ENCODE results near the gene ATAD3C. TPM values are rescaled to one million over a fixed set of nuclear protein-coding genes. Genes with fewer than 3 reads are reported as not detected.
"Not testable (repeated sequence)": the region's sequence is repeated elsewhere in the genome, so short reads cannot be mapped to it uniquely, and the experiment has no call there.

Gene ATAD3C
- total RNA-seq, 1 donor from 2014 or later, result 10.2 TPM

DNA sequence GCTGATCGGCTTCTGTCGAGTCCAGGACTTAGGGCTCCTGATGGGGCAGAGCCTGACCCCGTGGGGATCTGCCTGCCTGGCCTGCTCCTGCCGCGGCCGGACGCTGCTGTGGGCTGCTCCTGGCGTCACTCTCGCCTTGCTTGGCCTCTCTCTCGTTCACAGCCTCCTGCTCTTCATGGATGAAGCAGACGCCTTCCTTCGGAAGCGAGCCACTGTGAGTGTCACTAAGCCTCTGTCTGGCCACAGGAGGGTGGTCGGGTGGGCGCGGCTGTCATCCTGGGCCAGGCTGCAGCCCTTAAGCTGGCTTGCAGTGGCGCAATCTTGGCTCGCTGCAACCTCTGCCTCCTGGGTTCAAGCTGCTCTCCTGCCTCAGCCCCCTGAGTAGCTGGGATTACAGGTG is 38.2 kb downstream of the ATAD3C start:
- peaks cover 6% of the 10 kb centered on the region for H3K36me3 Mint-ChIP-seq (ENCODE audit: unreplicated experiment)
- no peak overlapping the region for H3K27ac Mint-ChIP-seq (ENCODE audit: unreplicated experiment)
- DNase-seq, result no peak
- TF ChIP-seq, protein P1, sequence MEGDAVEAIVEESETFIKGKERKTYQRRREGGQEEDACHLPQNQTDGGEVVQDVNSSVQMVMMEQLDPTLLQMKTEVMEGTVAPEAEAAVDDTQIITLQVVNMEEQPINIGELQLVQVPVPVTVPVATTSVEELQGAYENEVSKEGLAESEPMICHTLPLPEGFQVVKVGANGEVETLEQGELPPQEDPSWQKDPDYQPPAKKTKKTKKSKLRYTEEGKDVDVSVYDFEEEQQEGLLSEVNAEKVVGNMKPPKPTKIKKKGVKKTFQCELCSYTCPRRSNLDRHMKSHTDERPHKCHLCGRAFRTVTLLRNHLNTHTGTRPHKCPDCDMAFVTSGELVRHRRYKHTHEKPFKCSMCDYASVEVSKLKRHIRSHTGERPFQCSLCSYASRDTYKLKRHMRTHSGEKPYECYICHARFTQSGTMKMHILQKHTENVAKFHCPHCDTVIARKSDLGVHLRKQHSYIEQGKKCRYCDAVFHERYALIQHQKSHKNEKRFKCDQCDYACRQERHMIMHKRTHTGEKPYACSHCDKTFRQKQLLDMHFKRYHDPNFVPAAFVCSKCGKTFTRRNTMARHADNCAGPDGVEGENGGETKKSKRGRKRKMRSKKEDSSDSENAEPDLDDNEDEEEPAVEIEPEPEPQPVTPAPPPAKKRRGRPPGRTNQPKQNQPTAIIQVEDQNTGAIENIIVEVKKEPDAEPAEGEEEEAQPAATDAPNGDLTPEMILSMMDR (IDR thresholded peaks at IDR 0.05; ENCODE audit: partially characterized antibody, unreplicated experiment), result no peak
- no peaks in the 10 kb centered on the region for H3K4me1 Mint-ChIP-seq (ENCODE audit: low read depth, unreplicated experiment)
- H3K4me3 Mint-ChIP-seq (ENCODE audit: unreplicated experiment), result no peak overlapping the region
- H3K9me3 Mint-ChIP-seq (ENCODE audit: unreplicated experiment), result no peaks in the 10 kb centered on the region
- H3K27me3 Mint-ChIP-seq (ENCODE audit: unreplicated experiment), result no peaks in the 10 kb centered on the region

DNA sequence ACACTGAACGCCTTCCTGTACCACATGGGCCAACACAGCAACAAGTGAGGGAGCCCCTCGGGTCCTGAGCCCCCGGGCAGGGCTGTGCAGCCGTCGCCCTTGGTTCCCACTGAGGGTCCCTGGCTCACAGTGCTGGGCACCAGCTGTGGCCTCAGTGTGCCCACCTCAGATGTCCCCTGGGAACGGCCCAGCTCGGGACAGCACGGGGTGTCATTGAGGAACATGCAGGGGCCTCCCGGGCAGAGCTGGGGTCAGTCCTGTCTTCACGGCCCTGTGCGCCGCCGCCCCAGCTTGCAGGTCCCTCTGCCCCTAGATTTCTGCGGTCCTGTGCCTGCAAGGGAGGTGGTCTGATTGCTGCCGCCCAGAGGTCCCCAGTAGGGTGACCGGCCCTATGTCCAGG is 39.7 kb downstream of the ATAD3C start:
- no peak overlapping the region for H3K4me3 Mint-ChIP-seq (ENCODE audit: unreplicated experiment)
- no peak for DNase-seq
- H3K4me1 Mint-ChIP-seq (ENCODE audit: low read depth, unreplicated experiment), result no peaks in the 10 kb centered on the region
- no peak overlapping the region for H3K27ac Mint-ChIP-seq (ENCODE audit: unreplicated experiment)
- H3K9me3 Mint-ChIP-seq (ENCODE audit: unreplicated experiment), result peaks cover 2% of the 10 kb centered on the region
- peaks cover 10% of the 10 kb centered on the region for H3K36me3 Mint-ChIP-seq (ENCODE audit: unreplicated experiment)
- no peaks in the 10 kb centered on the region for H3K27me3 Mint-ChIP-seq (ENCODE audit: unreplicated experiment)
- TF ChIP-seq, protein P1 (IDR thresholded peaks at IDR 0.05; ENCODE audit: partially characterized antibody, unreplicated experiment), result no peak

DNA sequence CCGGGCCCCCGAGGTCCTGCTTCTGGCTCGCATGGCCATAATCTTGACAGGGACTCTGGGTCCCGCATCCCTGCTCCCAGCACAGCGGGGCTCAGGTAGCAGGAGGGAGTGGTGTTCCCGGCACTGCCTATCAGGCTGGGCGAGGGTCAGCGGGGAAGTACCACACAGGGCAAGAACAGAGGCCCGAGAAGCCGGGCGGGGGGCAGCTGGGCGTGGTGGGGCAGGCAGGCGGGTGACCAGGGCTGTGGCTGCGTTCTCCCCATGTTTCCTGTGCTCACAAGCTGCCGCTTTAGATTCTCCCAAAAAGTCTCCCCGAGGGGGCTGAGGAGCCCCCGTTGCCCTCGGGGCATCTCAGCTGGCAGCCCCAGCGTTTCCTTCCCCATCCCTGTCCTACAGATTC is 40.4 kb downstream of the ATAD3C start:
- peaks cover 10% of the 10 kb centered on the region for H3K36me3 Mint-ChIP-seq (ENCODE audit: unreplicated experiment)
- DNase-seq, result no peak
- no peak overlapping the region for H3K4me3 Mint-ChIP-seq (ENCODE audit: unreplicated experiment)
- TF ChIP-seq, protein P1 (IDR thresholded peaks at IDR 0.05; ENCODE audit: partially characterized antibody, unreplicated experiment), result no peak
- H3K27ac Mint-ChIP-seq (ENCODE audit: unreplicated experiment), result peak overlapping the region; percentile 68
- no peaks in the 10 kb centered on the region for H3K4me1 Mint-ChIP-seq (ENCODE audit: low read depth, unreplicated experiment)
- H3K9me3 Mint-ChIP-seq (ENCODE audit: unreplicated experiment), result peaks cover 2% of the 10 kb centered on the region
- H3K27me3 Mint-ChIP-seq (ENCODE audit: unreplicated experiment), result no peaks in the 10 kb centered on the region

DNA sequence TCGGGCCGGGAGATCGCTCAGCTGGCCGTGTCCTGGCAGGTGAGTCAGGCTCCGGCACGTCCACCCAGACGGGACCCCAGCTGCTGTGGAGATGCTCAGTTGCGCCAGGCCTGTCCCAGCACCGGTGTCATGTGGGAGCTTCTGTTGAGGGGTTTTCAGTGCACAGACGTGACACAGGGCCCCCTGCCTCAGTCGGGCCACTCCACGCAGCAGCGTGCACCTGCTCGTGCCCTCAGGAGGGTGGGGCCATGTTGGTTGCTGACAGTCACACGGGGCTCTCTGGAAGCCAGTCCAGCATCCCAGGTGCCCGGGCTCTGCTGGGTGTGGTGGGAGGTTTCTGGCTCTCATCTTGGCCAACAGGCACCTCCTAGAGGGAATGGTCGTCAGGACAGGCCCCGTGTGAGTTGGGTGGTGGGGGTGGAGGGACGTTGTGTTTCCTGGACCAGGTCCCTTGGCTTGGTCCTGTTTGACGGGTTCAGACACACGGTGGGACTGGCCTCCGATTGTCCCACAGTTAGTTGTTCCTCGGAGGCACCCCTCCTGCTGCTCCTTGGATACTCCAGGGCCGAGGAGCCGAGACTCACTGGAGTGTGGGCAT is 41.2 kb downstream of the ATAD3C start:
- Mint-ChIP-seq H3K4me1 (ENCODE audit: low read depth, unreplicated experiment) (no peaks in the 10 kb centered on the region), H3K4me3 (ENCODE audit: unreplicated experiment) (no peak overlapping the region), H3K36me3 (ENCODE audit: unreplicated experiment) (peaks cover 10% of the 10 kb centered on the region), H3K9me3 (ENCODE audit: unreplicated experiment) (peaks cover 2% of the 10 kb centered on the region), H3K27ac (ENCODE audit: unreplicated experiment) (no peak overlapping the region), H3K27me3 (ENCODE audit: unreplicated experiment) (no peaks in the 10 kb centered on the region)
- TF ChIP-seq, protein P1 (IDR thresholded peaks at IDR 0.05; ENCODE audit: partially characterized antibody, unreplicated experiment), result no peak
- DNase-seq, result no peak

DNA sequence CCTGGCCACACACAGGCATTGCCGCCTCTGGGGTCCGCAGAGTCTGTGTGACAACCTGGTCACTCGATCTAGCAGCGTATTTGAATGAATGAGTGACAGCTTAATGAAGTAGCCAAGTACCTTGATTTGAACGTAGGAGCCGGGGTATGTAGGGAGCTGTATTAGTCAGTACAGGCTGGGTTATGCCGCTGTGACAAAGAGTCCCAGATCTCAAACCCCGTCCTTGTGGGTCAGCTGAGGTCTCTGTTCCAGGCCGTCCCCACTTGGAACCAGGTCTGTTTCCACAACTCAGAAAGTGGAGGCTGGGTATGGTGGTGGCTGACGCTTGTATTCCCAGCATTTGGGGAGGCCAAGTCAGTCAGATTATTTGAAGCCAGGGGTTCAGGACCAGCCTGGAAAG is 42.1 kb downstream of the ATAD3C start:
- Mint-ChIP-seq H3K27me3 (ENCODE audit: unreplicated experiment) (no peaks in the 10 kb centered on the region), H3K9me3 (ENCODE audit: unreplicated experiment) (peaks cover 2% of the 10 kb centered on the region), H3K4me1 (ENCODE audit: low read depth, unreplicated experiment) (no peaks in the 10 kb centered on the region), H3K36me3 (ENCODE audit: unreplicated experiment) (peaks cover 10% of the 10 kb centered on the region), H3K4me3 (ENCODE audit: unreplicated experiment) (no peak overlapping the region), H3K27ac (ENCODE audit: unreplicated experiment) (no peak overlapping the region)
- TF ChIP-seq, protein P1 (IDR thresholded peaks at IDR 0.05; ENCODE audit: partially characterized antibody, unreplicated experiment), result no peak
- DNase-seq, result no peak

DNA sequence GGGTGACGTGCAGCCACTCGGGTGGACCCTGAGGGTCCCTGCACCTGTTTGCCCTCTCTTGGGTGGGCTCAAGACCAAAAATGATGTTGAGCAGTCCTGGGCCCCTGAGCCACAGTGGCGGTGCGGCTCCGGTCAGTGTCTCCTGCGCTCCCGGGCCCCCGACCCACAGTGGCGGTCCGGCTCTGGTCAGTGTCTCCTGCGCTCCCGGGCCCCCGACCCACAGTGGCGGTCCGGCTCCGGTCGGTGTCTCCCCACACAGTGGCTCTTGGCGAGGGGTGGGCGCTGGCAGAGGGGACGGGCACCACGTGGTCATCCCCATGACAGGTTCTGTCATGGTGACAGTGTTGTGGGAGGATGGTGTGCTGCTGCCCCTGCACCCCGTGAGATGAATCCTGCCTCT is 44.8 kb downstream of the ATAD3C start:
- H3K27ac Mint-ChIP-seq (ENCODE audit: unreplicated experiment); H3K4me1 Mint-ChIP-seq (ENCODE audit: low read depth, unreplicated experiment); H3K27me3 Mint-ChIP-seq (ENCODE audit: unreplicated experiment): not testable (repeated sequence)

DNA sequence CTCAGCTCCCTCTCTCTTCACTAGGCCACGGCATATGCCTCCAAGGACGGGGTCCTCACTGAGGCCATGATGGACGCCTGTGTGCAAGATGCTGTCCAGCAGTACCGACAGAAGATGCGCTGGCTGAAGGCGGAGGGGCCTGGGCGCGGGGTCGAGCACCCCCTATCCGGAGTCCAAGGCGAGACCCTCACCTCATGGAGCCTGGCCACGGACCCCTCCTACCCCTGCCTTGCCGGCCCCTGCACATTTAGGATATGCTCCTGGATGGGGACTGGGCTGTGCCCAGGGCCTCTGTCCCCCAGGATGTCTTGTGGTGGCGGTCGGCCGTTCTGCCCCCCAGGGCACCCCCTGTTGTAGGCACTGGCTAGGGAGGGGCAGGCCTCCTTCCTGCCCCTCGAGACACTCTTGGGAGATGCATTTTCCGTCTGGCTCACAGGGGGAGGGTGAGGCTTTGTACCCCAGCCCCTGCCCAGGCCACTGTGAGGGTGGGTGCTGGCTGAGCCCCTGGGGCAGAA is 46.0 kb downstream of the ATAD3C start:
- H3K4me3 Mint-ChIP-seq (ENCODE audit: unreplicated experiment); H3K27ac Mint-ChIP-seq (ENCODE audit: unreplicated experiment); H3K27me3 Mint-ChIP-seq (ENCODE audit: unreplicated experiment); DNase-seq; H3K36me3 Mint-ChIP-seq (ENCODE audit: unreplicated experiment); H3K4me1 Mint-ChIP-seq (ENCODE audit: low read depth, unreplicated experiment); H3K9me3 Mint-ChIP-seq (ENCODE audit: unreplicated experiment): not testable (repeated sequence)

More for the DNA sequence above, 44.8 kb downstream of the ATAD3C start:
- DNase-seq; H3K4me3 Mint-ChIP-seq (ENCODE audit: unreplicated experiment); H3K9me3 Mint-ChIP-seq (ENCODE audit: unreplicated experiment); H3K36me3 Mint-ChIP-seq (ENCODE audit: unreplicated experiment): not testable (repeated sequence)

Measured in glutamatergic neuron (in vitro differentiated cells).